ENCODE results near the gene EXOC3. TPM values are rescaled to one million over a fixed set of nuclear protein-coding genes. Genes with fewer than 3 reads are reported as not detected.

The EXOC3 gene
- polyA plus RNA-seq, 12 donors: 28.6 to 44.6 (median 35.4) TPM; not detected in 1

- no peak for DNase-seq
Observed at GRCh38 chr5:435961-436640, 6.9 kb upstream of the EXOC3 start.

GRCh38 chr5:436641-436975, 6.4 kb upstream of the EXOC3 start:
- no peak for DNase-seq

DNA sequence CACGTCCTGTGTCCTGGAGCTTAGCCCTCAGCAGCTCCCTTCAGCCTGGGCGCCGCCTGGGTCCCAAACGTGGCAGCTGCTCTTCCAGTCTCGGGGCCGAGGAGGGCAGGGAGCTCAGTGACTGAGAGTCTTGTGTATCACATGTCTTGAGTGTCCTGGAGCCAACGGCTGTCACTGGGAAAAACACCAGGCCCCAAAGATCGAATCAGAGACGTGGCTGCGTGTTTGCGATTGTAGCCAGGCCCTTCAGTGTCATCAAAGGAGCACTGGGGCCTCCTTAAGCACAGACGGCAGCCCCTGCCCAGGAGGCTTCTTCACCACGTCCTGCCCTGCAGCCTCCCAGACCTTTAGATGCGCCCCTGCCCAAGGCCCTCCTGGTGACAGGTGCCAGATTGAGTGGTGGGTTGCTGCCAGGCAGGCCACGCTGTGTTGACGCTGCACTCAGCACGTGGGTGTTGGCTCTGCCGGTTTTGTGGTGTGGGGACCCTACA, 5.7 kb upstream of the EXOC3 start:
- no peak for DNase-seq

- DNase-seq: no peak
Observed at GRCh38 chr5:438481-438981, 4.4 kb upstream of the EXOC3 start.

DNA sequence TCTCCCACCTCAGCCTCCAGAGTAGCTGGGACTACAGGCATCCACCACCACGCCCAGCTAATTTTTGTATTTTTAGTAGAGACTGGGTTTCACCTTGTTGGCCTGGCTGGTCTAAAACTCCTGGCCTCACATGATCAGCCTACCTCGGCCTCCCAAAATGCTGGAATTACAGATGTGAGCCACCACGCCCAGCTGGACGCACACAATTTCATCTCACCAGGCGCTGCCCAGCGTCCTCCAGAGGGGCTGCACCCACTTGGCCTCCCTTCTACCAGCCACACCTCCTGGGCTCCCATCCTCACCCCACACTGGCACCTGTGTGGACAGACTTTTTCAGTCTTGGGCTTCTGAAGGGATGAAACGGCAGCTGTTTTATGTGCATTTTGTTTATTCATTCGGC, 3.8 kb upstream of the EXOC3 start:
- DNase-seq: no peak

GRCh38 chr5:439636-440035, 3.3 kb upstream of the EXOC3 start:
- DNase-seq: no peak

DNA sequence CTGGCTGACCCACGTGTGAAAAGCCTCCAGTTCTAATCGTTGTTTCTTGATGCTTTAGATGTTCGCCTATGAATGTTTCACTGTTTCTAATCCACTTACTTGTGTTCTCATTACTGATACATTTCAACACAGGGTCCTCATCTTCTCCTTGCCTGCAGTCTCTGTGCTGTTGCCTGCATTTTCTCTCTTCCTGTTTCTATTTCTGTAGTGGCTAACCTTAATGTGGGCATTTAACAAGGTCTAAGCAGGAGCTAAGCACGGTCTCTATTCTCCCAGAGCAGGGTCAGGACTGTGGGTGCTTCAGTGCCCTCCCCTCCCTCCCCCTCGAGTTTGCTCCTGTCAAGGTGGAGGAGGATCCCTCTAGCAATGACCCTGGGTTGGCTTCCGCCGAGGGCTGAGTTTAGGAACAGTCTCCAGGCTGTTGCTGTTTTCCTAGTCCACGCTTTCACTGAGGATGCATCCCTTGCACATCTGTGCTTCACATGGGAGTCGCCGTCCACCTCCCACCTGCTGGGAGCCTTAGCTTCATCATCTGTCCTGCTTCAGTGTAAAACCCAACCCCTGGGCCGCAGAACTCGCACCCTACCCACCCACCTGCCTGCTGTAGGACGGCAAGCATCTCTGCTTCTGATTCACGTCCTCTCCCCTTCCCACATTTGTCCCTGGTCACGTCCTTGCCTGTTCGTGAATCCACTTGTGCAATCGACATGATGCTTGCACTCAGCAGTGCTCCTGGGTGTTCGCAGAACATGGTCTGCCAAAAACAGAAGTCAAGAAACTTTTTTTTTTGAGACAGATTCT, 2.4 kb upstream of the EXOC3 start:
- no peak for DNase-seq

DNA sequence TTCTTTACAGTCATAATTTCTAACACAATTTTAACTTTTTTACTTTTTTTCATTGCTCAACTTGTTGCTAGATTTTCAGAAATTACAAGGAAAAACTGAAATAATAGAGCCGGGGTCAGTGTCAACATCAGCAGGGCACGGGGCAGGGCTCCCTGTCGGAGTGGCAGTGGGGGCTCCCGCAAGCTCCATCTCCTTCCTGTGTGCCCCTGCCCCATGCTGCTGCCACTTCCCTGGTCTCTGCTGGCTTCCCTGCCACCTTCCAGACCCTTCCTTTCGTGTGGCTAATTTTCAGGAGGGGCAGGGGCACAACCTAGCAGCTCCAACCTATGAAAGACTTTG, 1.0 kb upstream of the EXOC3 start:
- no peak for DNase-seq

GRCh38 chr5:443239-444151, 519 bp downstream of the EXOC3 start:
- no peak for DNase-seq

DNA sequence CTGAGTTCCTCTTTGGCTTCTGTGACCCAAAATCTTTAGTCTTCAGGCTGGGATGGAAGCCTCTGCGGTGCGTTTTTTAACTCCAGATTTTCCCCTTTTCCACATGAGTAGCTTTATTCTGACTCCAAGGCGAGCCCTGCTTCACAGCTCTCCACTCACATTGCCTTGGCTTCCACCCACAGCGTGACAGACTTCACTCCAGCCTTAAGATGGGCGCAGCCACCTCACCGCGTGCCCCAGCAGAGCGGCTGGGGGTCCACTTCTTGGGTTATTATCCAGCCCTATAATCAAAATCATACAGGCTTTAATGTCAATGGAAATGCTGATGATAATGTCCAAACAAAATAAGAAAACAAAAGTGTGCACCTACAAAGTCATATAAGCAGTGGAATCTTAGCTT, 1.2 kb downstream of the EXOC3 start:
- DNase-seq: no peak

GRCh38 chr5:445591-445990, 2.6 kb downstream of the EXOC3 start:
- no peak for DNase-seq

GRCh38 chr5:446066-446882, 3.3 kb downstream of the EXOC3 start:
- DNase-seq: no peak

GRCh38 chr5:446883-447263, 3.9 kb downstream of the EXOC3 start:
- DNase-seq: no peak

DNA sequence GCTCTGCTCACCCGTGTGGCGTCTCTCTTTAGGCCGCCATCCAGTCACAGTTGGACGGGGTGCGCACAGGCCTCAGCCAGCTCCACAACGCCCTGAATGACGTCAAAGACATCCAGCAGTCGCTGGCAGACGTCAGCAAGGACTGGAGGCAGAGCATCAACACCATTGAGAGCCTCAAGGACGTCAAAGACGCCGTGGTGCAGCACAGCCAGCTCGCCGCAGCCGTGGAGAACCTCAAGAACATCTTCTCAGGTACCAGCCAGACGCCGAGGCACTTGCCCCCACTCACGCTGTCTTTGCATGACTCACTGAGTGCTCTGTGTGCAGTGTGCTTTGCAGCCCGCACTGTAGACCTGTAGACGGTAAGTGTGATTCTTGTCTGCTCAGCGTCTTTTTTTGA, 4.5 kb downstream of the EXOC3 start:
- no peak for DNase-seq

DNA sequence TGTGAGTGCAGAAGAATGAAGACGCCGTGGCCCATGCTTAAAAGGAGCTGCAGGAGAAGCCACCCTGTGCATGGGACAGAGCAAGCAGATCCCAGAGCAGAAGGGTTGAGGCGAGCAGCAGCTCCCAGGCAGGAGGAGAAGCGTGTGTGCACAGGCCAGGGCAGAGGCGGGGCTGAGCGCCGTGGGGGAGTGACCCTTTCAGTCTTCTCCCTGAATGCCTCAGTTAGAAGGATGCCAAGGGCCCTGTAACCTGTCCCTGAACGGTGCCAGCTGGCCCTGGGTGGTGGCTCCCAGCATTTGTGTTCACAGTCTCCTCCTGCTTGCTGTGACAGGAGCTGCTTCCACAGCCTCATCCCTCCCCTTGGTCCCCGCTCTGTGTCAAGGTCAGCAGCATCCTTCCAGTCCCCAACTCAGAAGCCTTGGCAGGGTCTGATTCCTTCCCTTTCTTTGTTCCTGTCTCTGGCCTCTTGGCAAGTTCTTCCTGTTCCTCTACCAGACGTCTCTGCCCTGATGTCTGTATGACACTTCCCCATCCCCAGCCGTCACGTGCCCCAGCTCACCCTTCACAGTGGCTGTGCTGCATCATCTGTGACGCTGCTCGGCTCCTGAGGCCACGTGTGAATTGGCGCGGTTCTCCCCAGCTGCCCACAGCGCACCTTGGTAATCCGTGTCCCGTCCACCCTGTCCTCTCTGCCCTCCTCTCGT, 5.2 kb downstream of the EXOC3 start:
- no peak for DNase-seq

- DNase-seq: no peak
Observed at GRCh38 chr5:448766-449090, 5.8 kb downstream of the EXOC3 start.

DNA sequence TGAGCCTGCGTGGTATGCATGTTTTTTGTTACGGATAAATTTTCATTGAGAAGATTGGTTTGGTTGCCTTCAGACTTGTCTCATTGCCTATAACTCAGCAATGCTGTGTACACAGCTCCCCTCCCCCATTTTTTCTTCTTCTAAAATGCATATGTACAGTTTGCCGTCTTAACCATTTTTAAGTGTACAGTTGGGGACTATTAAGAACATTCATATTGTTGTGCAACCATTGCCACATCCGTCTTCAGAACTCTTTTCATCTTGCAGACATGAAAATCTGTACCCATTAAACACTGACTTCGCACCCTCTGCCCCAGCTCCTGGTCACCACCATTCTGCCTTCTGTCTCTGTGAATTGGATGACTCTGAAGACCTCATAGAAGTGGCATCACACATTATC, 6.2 kb downstream of the EXOC3 start:
- no peak for DNase-seq

- DNase-seq: no peak
Observed at GRCh38 chr5:451587-452458, 8.8 kb downstream of the EXOC3 start.

- DNase-seq: no peak
Observed at GRCh38 chr5:452978-453710, 10.2 kb downstream of the EXOC3 start.

Data from muscle of arm (tissue), 12 donors.